Gastrocnemius medialis (tissue), 4 donors: ENCODE measurements around the gene C19orf44. TPM values are rescaled to one million over a fixed set of nuclear protein-coding genes. Genes with fewer than 3 reads are reported as not detected.
"Not testable (repeated sequence)": the region's sequence is repeated elsewhere in the genome, so short reads cannot be mapped to it uniquely, and the experiment has no call there.

ENCODE experiments used
- ATAC-seq, 2 donors: fragments of 150-250 bp; one replicate each; pipeline ENCODE4 v1.9.1; 2016
- DNase-seq, 2 donors: peaks; one replicate each; pipeline ENCODE4 v3.0.0-alpha.2; 2019
- H3K27ac ChIP-seq, 4 donors: fragments of 200-600 bp; sonication (generic); 1 replicate in 1 of 4; 2 replicates in 3 of 4; pipeline ENCODE4 v1.5.1; 2016 to 2018; ENCODE audit warnings: mild to moderate bottlenecking in 2 of 4, moderate library complexity in 1 of 4
- H3K27me3 ChIP-seq, 3 donors: fragments of 200-600 bp; sonication (generic) in 2 of 3; 1 replicate in 1 of 3; 2 replicates in 2 of 3; pipeline versions ENCODE4 v1.5.1 to v1.6.0; 2016 to 2019; ENCODE audit warnings: mild to moderate bottlenecking in 1 of 3, moderate library complexity in 1 of 3
- H3K36me3 ChIP-seq, 2 donors: fragments of 200-600 bp; sonication (generic) in 1 of 2; one replicate each; pipeline ENCODE4 v1.5.1; 2017 to 2018
- H3K4me1 ChIP-seq, 2 donors: fragments of 200-600 bp; sonication (generic) in 1 of 2; one replicate each; pipeline ENCODE4 v1.5.1; 2016 to 2017; ENCODE audit warnings: mild to moderate bottlenecking in 2 of 2
- H3K4me3 ChIP-seq, 4 donors: fragments of 200-600 bp; sonication (generic) in 3 of 4; 1 replicate in 1 of 4; 2 replicates in 3 of 4; pipeline ENCODE4 v1.5.1; 2016 to 2019; ENCODE audit warnings: mild to moderate bottlenecking in 2 of 4
- H3K9me3 ChIP-seq, 3 donors: fragments of 200-600 bp; sonication (generic) in 2 of 3; 1 replicate in 1 of 3; 2 replicates in 2 of 3; pipeline ENCODE4 v1.5.1; 2016 to 2019
- CTCF ChIP-seq, 5 experiments: fragments of 450-650 bp in 3 of 5; fragments of 200-600 bp in 2 of 5; sonication (generic) in 2 of 5; IDR thresholded peaks in 4 of 5; conservative IDR thresholded peaks in 1 of 5; 1 replicate in 4 of 5; 2 replicates in 1 of 5; pipeline ENCODE4 v1.5.1; 2016 to 2019; ENCODE audit warnings: antibody characterized with exemption in 5 of 5, mild to moderate bottlenecking in 3 of 5, moderate library complexity in 3 of 5
- POLR2A ChIP-seq, 2 donors: fragments of 450-650 bp; IDR thresholded peaks; one replicate each; pipeline ENCODE4 v1.6.1; 2017; ENCODE audit warnings: antibody characterized with exemption in 2 of 2, mild to moderate bottlenecking in 2 of 2, moderate library complexity in 2 of 2
- in situ Hi-C, 4 donors: fragments of 200-750 bp; cut with MboI; loops; one replicate each; pipeline versions ENCODE4 v1.15.0 to v1.8.0; 2017; ENCODE audit warnings: low sequenced_read_pairs in 4 of 4
- intact Hi-C: fragments of 100-400 bp; cut with DNase I; formaldehyde crosslinking; loops from one replicate; pipeline ENCODE4 v1.15.1; 2023; ENCODE audit warnings: low total_unique reads
- total RNA-seq, 4 donors: library from RNA; depleted of rRNA; stranded (reverse); fragments of >200 nt; gene quantifications; one replicate each; pipeline versions ENCODE4 v1.1.0 to v1.2.3, GENCODE V29; 2016

The C19orf44 gene
- total RNA-seq, 4 donors from 2014 or later: 4.1 to 7.1 (median 5.0) TPM

DNA sequence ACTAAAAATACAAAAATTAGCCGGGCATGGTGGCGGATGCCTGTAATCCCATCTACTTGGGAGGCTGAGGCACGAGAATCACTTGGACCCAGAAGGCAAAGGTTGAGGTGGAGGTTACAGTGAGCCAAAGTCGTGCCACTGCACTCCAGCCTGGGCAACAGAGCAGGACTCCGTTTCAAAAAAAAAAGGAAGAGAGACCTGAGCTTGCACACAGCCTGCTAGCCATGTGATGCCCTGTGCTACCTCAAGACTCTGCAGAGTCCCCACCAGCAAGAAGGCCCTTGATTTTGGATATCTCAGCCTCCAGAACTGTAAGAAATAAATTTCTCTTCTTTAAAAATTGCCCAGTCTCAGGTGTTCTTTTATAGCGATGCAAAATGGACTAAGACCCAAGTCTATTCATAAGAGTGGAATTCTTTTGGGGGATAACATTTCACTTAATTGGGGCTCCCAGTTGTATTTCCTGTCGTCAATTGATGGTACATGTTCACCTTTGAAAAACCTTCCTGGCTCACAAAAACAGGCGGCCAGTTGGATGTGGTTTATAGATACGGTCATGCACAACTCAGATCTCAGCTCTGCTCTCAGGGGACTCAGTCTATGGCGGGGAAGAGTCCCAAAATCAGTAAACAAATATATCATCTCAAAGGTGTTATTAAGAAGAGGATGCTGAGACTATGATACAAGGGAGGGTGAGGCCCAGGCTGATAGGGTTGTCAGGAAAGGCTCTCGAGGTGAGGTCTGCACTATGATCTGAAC lies 48.5 kb downstream of the C19orf44 start:
- ATAC-seq (no peak), DNase-seq (no peak)
- Histone ChIP-seq H3K36me3 (peaks cover 0 to 2% of the 10 kb centered on the region in 2 donors), H3K9me3 (no peaks in the 10 kb centered on the region), H3K4me3 (no peak overlapping the region), H3K27me3 (no peaks in the 10 kb centered on the region), H3K27ac (no peak overlapping the region), H3K4me1 (peaks cover 31 to 40% of the 10 kb centered on the region in 2 donors)
- in situ Hi-C loops: loop anchor here in 1 of 4 donors (25.0 kb wide), 1 partner anchor 307 kb away; no protein-coding TSS in a partner anchor
- TF ChIP-seq CTCF (IDR thresholded peaks at IDR 0.05 in 4 of 5, conservative IDR thresholded peaks at IDR 0.05 in 1 of 5) (no peak), POLR2A (IDR thresholded peaks at IDR 0.05) (no peak)
- intact Hi-C loops: no loop called here

DNA sequence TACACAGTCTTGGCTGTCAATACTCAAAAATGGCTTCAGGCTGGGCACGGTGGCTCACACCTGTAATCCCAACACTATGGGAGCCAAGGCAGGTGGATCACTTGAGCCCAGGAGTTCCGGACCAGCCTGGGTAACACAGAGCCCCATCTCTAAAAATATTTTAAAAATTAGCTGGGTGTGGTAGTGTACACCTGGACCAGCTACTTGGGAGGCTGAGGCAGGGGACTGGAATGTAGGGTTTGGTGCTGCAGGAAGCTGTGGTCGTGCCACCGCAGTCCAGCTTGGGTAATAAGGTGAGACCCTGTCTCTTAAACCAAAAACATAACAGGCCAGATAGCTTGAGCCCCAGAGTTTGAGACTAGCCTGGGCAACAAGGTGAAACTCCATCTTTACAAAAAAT lies 52.8 kb downstream of the C19orf44 start:
- intact Hi-C loops (no loop called here), in situ Hi-C loops (loop anchor here in 1 of 4 donors (25.0 kb wide), 1 partner anchor 312 kb away; no protein-coding TSS in a partner anchor)
- DNase-seq: no peak
- ATAC-seq: no peak
- Histone ChIP-seq H3K27me3 (no peaks in the 10 kb centered on the region), H3K27ac (no peak overlapping the region), H3K4me3 (no peak overlapping the region), H3K9me3 (no peaks in the 10 kb centered on the region), H3K36me3 (peaks cover 0 to 18% of the 10 kb centered on the region in 2 donors), H3K4me1 (peaks cover under 1 to 7% of the 10 kb centered on the region in 2 donors)
- TF ChIP-seq CTCF (IDR thresholded peaks at IDR 0.05 in 4 of 5, conservative IDR thresholded peaks at IDR 0.05 in 1 of 5) (no peak), POLR2A (IDR thresholded peaks at IDR 0.05) (no peak)

GRCh38 chr19:16551902-16552301 lies 55.7 kb downstream of the C19orf44 start:
- DNase-seq, intact Hi-C loops, H3K27me3 ChIP-seq, H3K4me3 ChIP-seq, H3K9me3 ChIP-seq, H3K4me1 ChIP-seq, ATAC-seq, H3K27ac ChIP-seq: not testable (repeated sequence)
- H3K36me3 ChIP-seq: peaks cover 0 to 34% of the 10 kb centered on the region in 2 donors
- in situ Hi-C loops: loop anchor here in 1 of 4 donors (25.0 kb wide), 1 partner anchor 285 kb away; the partner anchor contains the start of gene SIN3B

GRCh38 chr19:16554776-16555175 lies 58.6 kb downstream of the C19orf44 start:
- no peak for ATAC-seq
- peaks cover 0 to 44% of the 10 kb centered on the region in 2 donors for H3K36me3 ChIP-seq
- no peak overlapping the region for H3K27ac ChIP-seq
- in situ Hi-C loops (loop anchor here in 1 of 4 donors (25.0 kb wide), 1 partner anchor 283 kb away; the partner anchor contains the start of gene SIN3B), intact Hi-C loops (no loop called here)
- H3K4me3 ChIP-seq: no peak overlapping the region
- no peaks in the 10 kb centered on the region for H3K4me1 ChIP-seq
- no peak for TF ChIP-seq CTCF (IDR thresholded peaks at IDR 0.05 in 4 of 5, conservative IDR thresholded peaks at IDR 0.05 in 1 of 5)
- no peak for TF ChIP-seq POLR2A (IDR thresholded peaks at IDR 0.05)
- DNase-seq: no peak
- H3K27me3 ChIP-seq: no peaks in the 10 kb centered on the region
- no peaks in the 10 kb centered on the region for H3K9me3 ChIP-seq

GRCh38 chr19:16559780-16560276 lies 63.6 kb downstream of the C19orf44 start:
- TF ChIP-seq POLR2A (IDR thresholded peaks at IDR 0.05): no peak
- no peak for TF ChIP-seq CTCF (IDR thresholded peaks at IDR 0.05 in 4 of 5, conservative IDR thresholded peaks at IDR 0.05 in 1 of 5)
- Histone ChIP-seq H3K27me3 (no peaks in the 10 kb centered on the region), H3K9me3 (no peaks in the 10 kb centered on the region), H3K4me3 (no peak overlapping the region), H3K4me1 (peaks cover 0 to 9% of the 10 kb centered on the region in 2 donors), H3K36me3 (peaks cover 0 to 48% of the 10 kb centered on the region in 2 donors), H3K27ac (no peak overlapping the region)
- ATAC-seq (no peak), DNase-seq (no peak)
- in situ Hi-C loops (loop anchor here in 1 of 4 donors (25.0 kb wide), 1 partner anchor 277 kb away; the partner anchor contains the start of gene SIN3B), intact Hi-C loops (no loop called here)
